Panc1 (cell line): ENCODE results near the gene SARS1. TPM values are rescaled to one million over a fixed set of nuclear protein-coding genes. Genes with fewer than 3 reads are reported as not detected.

ENCODE experiments used
- ATAC-seq: fragments of 200-7000 bp; cut with Tn5 transposase; 2 replicates; pipeline ENCODE4 v1.9.1; 2020; ENCODE audit warnings: mild to moderate bottlenecking, moderate library complexity
- BruUV-seq: library from RNA; stranded (reverse); fragments of 400-500 nt; replicated peaks from 2 replicates; lab custom pipeline; 2021; lab: Mats Ljungman, UMichigan
- CTCF ChIA-PET: fragments of 300-600 bp; sonication (Branson Sonifier 250); formaldehyde crosslinking; loops from one replicate; lab custom pipeline; 2022; ENCODE audit warnings: antibody characterized with exemption; lab: Charles Lee
- POLR2A ChIA-PET: fragments of 300-600 bp; sonication (Branson Sonifier 250); formaldehyde crosslinking; loops from one replicate; lab custom pipeline; 2022; ENCODE audit warnings: antibody characterized with exemption; lab: Charles Lee
- DNase-seq: peaks from one replicate; pipeline ENCODE4 v3.0.0-alpha.2; 2010; ENCODE audit warnings: low read depth, low spot score
- H3K27ac ChIP-seq: 2 replicates; pipeline ENCODE4 v1.5.1; 2011; ENCODE audit warnings: mild to moderate bottlenecking, low read length, inconsistent platforms
- H3K27me3 ChIP-seq: fragments of 200-500 bp; sonication (Bioruptor generic); 2 replicates; pipeline ENCODE4 v1.6.0; 2014; ENCODE audit warnings: low read length, inconsistent platforms; ENCODE audit not compliant: control insufficient read depth, insufficient read depth
- H3K36me3 ChIP-seq: fragments of 200-500 bp; sonication (Bioruptor generic); 2 replicates; pipeline ENCODE4 v1.5.1; 2014; ENCODE audit warnings: inconsistent platforms, mild to moderate bottlenecking, low read length, moderate library complexity; ENCODE audit not compliant: control insufficient read depth, insufficient read depth
- H3K4me1 ChIP-seq: 2 replicates; pipeline ENCODE4 v1.5.1; 2011; ENCODE audit warnings: inconsistent platforms, mild to moderate bottlenecking, low read length, moderate library complexity; ENCODE audit not compliant: control insufficient read depth, insufficient read depth
- H3K4me3 ChIP-seq, 2 experiments: 2 replicates each; pipeline ENCODE4 v1.5.1; 2011 to 2012; ENCODE audit warnings: low read depth in 2 of 2, low read length in 2 of 2, mild to moderate bottlenecking in 2 of 2, inconsistent platforms in 1 of 2, moderate library complexity in 1 of 2
- H3K9me3 ChIP-seq: fragments of 200-500 bp; sonication (Bioruptor generic); 2 replicates; pipeline ENCODE4 v1.5.1; 2014; ENCODE audit warnings: low read depth, mild to moderate bottlenecking, inconsistent platforms, low read length, moderate library complexity; ENCODE audit not compliant: control insufficient read depth, insufficient read depth
- POLR2AphosphoS5 ChIP-seq: IDR thresholded peaks from 2 replicates; pipeline ENCODE4 v1.6.1; 2012; ENCODE audit warnings: mild to moderate bottlenecking, low read depth, low read length, moderate library complexity
- SIN3A ChIP-seq: IDR thresholded peaks from 2 replicates; pipeline ENCODE4 v1.6.1; 2012; ENCODE audit warnings: low read depth, mild to moderate bottlenecking, low read length, moderate library complexity, borderline replicate concordance; ENCODE audit not compliant: insufficient read depth
- TCF7L2 ChIP-seq: IDR thresholded peaks from 2 replicates; pipeline ENCODE4 v1.6.1; 2011; ENCODE audit warnings: mild to moderate bottlenecking, low read depth, low read length, inconsistent platforms
- in situ Hi-C: cut with HindIII; loops from 2 replicates; pipeline ENCODE4 v1.10.0; 2016; ENCODE audit warnings: low sequenced_read_pairs, low pct_unique_long_range_greater_than_20kb
- intact Hi-C: fragments of 100-400 bp; cut with micrococcal nuclease; formaldehyde crosslinking; loops from one replicate; pipeline ENCODE4 v1.10.0; 2022; ENCODE audit not compliant: unreplicated experiment
- total RNA-seq: library from RNA; stranded (reverse); gene quantifications from one replicate; pipeline ENCODE4 v1.2.1, GENCODE V29; 2021; ENCODE audit not compliant: unreplicated experiment
- TF ChIP-seq, protein P1 (sequence below): fragments of 450-650 bp; IDR thresholded peaks from 2 replicates; pipeline ENCODE4 v1.5.1; 2017; ENCODE audit warnings: mild to moderate bottlenecking
- TF ChIP-seq, protein P2 (sequence below), 2 experiments: IDR thresholded peaks; 2 replicates each; pipeline ENCODE4 v1.6.1; 2011 to 2012; ENCODE audit warnings: low read depth in 2 of 2, control low read depth in 1 of 2, low read length in 1 of 2, mild to moderate bottlenecking in 1 of 2, moderate library complexity in 1 of 2; ENCODE audit not compliant: insufficient read depth in 1 of 2

The SARS1 gene
- total RNA-seq, 1 experiment from 2014 or later, result 115 TPM

DNA sequence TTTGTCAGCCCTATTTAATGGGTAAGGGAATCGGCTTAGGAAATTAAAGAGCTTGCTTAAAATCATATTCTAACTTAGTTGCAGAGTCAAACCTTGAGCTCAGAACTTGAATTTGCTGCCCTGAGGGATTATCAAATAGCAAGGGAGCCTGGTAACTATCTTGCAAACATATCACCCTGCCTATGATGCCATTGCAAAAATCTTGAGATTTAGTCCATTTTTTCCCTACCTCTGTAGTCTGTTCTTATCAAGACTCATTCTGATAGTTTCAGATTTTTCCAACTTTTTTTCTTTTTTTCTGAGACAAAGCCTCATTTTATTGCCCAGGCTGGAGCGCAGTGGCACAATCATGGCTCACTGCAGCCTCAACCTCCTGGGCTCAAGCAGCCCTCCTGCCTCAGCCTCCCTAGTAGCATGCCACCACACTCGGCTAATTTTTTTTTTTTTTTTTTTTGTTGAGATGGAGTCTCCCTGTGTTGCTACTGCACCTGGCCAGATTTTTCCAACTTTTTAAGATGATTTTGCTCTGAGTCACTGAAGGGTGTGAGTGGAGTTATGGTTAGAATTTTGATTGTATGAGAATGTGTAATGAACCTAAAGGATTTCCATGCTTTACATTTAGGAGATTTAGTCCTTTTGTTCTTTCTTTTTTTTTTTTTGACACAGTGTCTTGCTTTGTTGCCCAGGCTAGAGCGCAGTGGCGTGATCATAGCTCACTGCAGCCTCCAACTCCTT is 12.2 kb downstream of the SARS1 start:
- ATAC-seq (no peak), DNase-seq (no peak)
- in situ Hi-C loops (no loop called here), intact Hi-C loops (no loop called here)
- Histone ChIP-seq H3K4me3 (no peak overlapping the region), H3K4me1 (no peaks in the 10 kb centered on the region), H3K9me3 (no peaks in the 10 kb centered on the region), H3K27me3 (no peaks in the 10 kb centered on the region), H3K36me3 (peaks cover 17% of the 10 kb centered on the region), H3K27ac (no peak overlapping the region)
- BruUV-seq, result no TSS peak
- CTCF ChIA-PET, result no interaction called here
- TF ChIP-seq, protein P1, sequence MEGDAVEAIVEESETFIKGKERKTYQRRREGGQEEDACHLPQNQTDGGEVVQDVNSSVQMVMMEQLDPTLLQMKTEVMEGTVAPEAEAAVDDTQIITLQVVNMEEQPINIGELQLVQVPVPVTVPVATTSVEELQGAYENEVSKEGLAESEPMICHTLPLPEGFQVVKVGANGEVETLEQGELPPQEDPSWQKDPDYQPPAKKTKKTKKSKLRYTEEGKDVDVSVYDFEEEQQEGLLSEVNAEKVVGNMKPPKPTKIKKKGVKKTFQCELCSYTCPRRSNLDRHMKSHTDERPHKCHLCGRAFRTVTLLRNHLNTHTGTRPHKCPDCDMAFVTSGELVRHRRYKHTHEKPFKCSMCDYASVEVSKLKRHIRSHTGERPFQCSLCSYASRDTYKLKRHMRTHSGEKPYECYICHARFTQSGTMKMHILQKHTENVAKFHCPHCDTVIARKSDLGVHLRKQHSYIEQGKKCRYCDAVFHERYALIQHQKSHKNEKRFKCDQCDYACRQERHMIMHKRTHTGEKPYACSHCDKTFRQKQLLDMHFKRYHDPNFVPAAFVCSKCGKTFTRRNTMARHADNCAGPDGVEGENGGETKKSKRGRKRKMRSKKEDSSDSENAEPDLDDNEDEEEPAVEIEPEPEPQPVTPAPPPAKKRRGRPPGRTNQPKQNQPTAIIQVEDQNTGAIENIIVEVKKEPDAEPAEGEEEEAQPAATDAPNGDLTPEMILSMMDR, result no peak
- TF ChIP-seq, protein P2, sequence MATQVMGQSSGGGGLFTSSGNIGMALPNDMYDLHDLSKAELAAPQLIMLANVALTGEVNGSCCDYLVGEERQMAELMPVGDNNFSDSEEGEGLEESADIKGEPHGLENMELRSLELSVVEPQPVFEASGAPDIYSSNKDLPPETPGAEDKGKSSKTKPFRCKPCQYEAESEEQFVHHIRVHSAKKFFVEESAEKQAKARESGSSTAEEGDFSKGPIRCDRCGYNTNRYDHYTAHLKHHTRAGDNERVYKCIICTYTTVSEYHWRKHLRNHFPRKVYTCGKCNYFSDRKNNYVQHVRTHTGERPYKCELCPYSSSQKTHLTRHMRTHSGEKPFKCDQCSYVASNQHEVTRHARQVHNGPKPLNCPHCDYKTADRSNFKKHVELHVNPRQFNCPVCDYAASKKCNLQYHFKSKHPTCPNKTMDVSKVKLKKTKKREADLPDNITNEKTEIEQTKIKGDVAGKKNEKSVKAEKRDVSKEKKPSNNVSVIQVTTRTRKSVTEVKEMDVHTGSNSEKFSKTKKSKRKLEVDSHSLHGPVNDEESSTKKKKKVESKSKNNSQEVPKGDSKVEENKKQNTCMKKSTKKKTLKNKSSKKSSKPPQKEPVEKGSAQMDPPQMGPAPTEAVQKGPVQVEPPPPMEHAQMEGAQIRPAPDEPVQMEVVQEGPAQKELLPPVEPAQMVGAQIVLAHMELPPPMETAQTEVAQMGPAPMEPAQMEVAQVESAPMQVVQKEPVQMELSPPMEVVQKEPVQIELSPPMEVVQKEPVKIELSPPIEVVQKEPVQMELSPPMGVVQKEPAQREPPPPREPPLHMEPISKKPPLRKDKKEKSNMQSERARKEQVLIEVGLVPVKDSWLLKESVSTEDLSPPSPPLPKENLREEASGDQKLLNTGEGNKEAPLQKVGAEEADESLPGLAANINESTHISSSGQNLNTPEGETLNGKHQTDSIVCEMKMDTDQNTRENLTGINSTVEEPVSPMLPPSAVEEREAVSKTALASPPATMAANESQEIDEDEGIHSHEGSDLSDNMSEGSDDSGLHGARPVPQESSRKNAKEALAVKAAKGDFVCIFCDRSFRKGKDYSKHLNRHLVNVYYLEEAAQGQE (IDR thresholded peaks at IDR 0.05; ENCODE audit: insufficient read depth in 1 of 2, low read depth in 2 of 2, low read length in 1 of 2), result no peak
- POLR2A ChIA-PET, result no interaction called here

DNA sequence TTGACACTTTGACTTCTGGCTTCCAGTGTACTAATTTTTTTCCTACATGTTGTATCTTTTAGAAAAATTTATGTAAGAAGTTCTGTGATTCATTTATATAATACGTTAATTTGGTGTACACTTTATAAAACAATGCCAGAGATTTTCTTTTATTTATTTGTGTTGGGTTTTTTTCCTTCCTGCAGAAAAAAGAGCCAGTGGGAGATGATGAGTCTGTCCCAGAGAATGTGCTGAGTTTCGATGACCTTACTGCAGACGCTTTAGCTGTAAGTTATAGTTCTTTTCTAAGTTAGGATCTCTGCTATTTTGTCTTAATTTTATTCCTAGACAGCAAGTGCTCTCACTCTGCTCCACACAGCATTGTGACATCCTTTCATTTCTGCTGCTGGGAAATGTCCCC is 14.4 kb downstream of the SARS1 start:
- ATAC-seq (no peak), DNase-seq (no peak)
- TF ChIP-seq POLR2AphosphoS5 (no peak), TCF7L2 (no peak), SIN3A (no peak)
- TF ChIP-seq, protein P2 (IDR thresholded peaks at IDR 0.05; ENCODE audit: insufficient read depth in 1 of 2, low read depth in 2 of 2, low read length in 1 of 2), result no peak
- TF ChIP-seq, protein P1, result no peak
- intact Hi-C loops (no loop called here), in situ Hi-C loops (no loop called here)
- no peak overlapping the region for H3K4me3 ChIP-seq
- peaks cover 19% of the 10 kb centered on the region for H3K36me3 ChIP-seq
- ChIA-PET CTCF (no interaction called here), POLR2A (no interaction called here)
- H3K27ac ChIP-seq, result no peak overlapping the region
- no peaks in the 10 kb centered on the region for H3K9me3 ChIP-seq
- no peaks in the 10 kb centered on the region for H3K4me1 ChIP-seq
- no TSS peak for BruUV-seq
- H3K27me3 ChIP-seq, result no peaks in the 10 kb centered on the region
